ENCODE results near the gene SEPSECS. TPM values are rescaled to one million over a fixed set of nuclear protein-coding genes. Genes with fewer than 3 reads are reported as not detected.

SEPSECS gene
- total RNA-seq, 1 experiment from 2014 or later: 10.6 TPM

GRCh38 chr4:25103418-25103817, 56.8 kb downstream of the SEPSECS start:
- H3K9ac ChIP-seq (ENCODE audit: low read length): no peak overlapping the region
- no TSS peak for BruUV-seq (replicated peaks)
- ATAC-seq (no peak), DNase-seq (ENCODE audit: low read depth, low spot score) (no peak)
- no peak overlapping the region for H2AFZ ChIP-seq (ENCODE audit: low read depth, low read length, poor library complexity, severe bottlenecking)
- H3K27ac ChIP-seq (ENCODE audit: low read depth, low read length): no peak overlapping the region
- TF ChIP-seq, protein P1, sequence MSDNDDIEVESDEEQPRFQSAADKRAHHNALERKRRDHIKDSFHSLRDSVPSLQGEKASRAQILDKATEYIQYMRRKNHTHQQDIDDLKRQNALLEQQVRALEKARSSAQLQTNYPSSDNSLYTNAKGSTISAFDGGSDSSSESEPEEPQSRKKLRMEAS (IDR thresholded peaks at IDR 0.05): no peak
- TF ChIP-seq, protein P2, sequence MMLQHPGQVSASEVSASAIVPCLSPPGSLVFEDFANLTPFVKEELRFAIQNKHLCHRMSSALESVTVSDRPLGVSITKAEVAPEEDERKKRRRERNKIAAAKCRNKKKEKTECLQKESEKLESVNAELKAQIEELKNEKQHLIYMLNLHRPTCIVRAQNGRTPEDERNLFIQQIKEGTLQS (IDR thresholded peaks at IDR 0.05): no peak
- no peak for TF ChIP-seq POLR2A (IDR thresholded peaks at IDR 0.05; ENCODE audit: borderline replicate concordance, extremely low read depth, insufficient read depth, insufficient read length)
- TF ChIP-seq EZH2 (IDR thresholded peaks at IDR 0.05): no peak
- TF ChIP-seq ELF1 (IDR thresholded peaks at IDR 0.05; ENCODE audit: borderline replicate concordance, low read depth): no peak
- TF ChIP-seq, protein P3, sequence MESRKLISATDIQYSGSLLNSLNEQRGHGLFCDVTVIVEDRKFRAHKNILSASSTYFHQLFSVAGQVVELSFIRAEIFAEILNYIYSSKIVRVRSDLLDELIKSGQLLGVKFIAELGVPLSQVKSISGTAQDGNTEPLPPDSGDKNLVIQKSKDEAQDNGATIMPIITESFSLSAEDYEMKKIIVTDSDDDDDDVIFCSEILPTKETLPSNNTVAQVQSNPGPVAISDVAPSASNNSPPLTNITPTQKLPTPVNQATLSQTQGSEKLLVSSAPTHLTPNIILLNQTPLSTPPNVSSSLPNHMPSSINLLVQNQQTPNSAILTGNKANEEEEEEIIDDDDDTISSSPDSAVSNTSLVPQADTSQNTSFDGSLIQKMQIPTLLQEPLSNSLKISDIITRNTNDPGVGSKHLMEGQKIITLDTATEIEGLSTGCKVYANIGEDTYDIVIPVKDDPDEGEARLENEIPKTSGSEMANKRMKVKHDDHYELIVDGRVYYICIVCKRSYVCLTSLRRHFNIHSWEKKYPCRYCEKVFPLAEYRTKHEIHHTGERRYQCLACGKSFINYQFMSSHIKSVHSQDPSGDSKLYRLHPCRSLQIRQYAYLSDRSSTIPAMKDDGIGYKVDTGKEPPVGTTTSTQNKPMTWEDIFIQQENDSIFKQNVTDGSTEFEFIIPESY (IDR thresholded peaks at IDR 0.05; ENCODE audit: extremely low read depth, insufficient replicate concordance, low read length): no peak
- TF ChIP-seq SRF (IDR thresholded peaks at IDR 0.05; ENCODE audit: low read depth): no peak
- no peak for TF ChIP-seq EZH2phosphoT487 (IDR thresholded peaks at IDR 0.05; ENCODE audit: borderline replicate concordance)
- no peak for TF ChIP-seq CEBPB (IDR thresholded peaks at IDR 0.05; ENCODE audit: low read depth)
- TF ChIP-seq, protein P4, sequence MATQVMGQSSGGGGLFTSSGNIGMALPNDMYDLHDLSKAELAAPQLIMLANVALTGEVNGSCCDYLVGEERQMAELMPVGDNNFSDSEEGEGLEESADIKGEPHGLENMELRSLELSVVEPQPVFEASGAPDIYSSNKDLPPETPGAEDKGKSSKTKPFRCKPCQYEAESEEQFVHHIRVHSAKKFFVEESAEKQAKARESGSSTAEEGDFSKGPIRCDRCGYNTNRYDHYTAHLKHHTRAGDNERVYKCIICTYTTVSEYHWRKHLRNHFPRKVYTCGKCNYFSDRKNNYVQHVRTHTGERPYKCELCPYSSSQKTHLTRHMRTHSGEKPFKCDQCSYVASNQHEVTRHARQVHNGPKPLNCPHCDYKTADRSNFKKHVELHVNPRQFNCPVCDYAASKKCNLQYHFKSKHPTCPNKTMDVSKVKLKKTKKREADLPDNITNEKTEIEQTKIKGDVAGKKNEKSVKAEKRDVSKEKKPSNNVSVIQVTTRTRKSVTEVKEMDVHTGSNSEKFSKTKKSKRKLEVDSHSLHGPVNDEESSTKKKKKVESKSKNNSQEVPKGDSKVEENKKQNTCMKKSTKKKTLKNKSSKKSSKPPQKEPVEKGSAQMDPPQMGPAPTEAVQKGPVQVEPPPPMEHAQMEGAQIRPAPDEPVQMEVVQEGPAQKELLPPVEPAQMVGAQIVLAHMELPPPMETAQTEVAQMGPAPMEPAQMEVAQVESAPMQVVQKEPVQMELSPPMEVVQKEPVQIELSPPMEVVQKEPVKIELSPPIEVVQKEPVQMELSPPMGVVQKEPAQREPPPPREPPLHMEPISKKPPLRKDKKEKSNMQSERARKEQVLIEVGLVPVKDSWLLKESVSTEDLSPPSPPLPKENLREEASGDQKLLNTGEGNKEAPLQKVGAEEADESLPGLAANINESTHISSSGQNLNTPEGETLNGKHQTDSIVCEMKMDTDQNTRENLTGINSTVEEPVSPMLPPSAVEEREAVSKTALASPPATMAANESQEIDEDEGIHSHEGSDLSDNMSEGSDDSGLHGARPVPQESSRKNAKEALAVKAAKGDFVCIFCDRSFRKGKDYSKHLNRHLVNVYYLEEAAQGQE (IDR thresholded peaks at IDR 0.05; ENCODE audit: low read depth): no peak
- no peak for TF ChIP-seq FOSL1 (IDR thresholded peaks at IDR 0.05; ENCODE audit: low read depth)
- TF ChIP-seq TCF7L2 (IDR thresholded peaks at IDR 0.05; ENCODE audit: borderline replicate concordance, extremely low read depth, insufficient read depth, insufficient read length): no peak
- TF ChIP-seq ZNF274 (IDR thresholded peaks at IDR 0.05; ENCODE audit: low read depth, low read length): no peak
- no peak for TF ChIP-seq ZFX (IDR thresholded peaks at IDR 0.05)
- no peak for TF ChIP-seq EGR1 (IDR thresholded peaks at IDR 0.05; ENCODE audit: low read depth)
- TF ChIP-seq POLR2AphosphoS5 (IDR thresholded peaks at IDR 0.05; ENCODE audit: low read depth, low read length): no peak
- TF ChIP-seq CBX3 (IDR thresholded peaks at IDR 0.05; ENCODE audit: low read depth): no peak
- TF ChIP-seq, protein P5, sequence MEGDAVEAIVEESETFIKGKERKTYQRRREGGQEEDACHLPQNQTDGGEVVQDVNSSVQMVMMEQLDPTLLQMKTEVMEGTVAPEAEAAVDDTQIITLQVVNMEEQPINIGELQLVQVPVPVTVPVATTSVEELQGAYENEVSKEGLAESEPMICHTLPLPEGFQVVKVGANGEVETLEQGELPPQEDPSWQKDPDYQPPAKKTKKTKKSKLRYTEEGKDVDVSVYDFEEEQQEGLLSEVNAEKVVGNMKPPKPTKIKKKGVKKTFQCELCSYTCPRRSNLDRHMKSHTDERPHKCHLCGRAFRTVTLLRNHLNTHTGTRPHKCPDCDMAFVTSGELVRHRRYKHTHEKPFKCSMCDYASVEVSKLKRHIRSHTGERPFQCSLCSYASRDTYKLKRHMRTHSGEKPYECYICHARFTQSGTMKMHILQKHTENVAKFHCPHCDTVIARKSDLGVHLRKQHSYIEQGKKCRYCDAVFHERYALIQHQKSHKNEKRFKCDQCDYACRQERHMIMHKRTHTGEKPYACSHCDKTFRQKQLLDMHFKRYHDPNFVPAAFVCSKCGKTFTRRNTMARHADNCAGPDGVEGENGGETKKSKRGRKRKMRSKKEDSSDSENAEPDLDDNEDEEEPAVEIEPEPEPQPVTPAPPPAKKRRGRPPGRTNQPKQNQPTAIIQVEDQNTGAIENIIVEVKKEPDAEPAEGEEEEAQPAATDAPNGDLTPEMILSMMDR (IDR thresholded peaks at IDR 0.05 in 2 of 3, conservative IDR thresholded peaks at IDR 0.05 in 1 of 3; ENCODE audit: borderline replicate concordance in 1 of 3, insufficient read depth in 1 of 3, low read depth in 2 of 3, low read length in 2 of 3): no peak
- TF ChIP-seq SIN3A (IDR thresholded peaks at IDR 0.05; ENCODE audit: low read depth): no peak
- H3K4me2 ChIP-seq (ENCODE audit: low read length): no peak overlapping the region
- H4K20me1 ChIP-seq (ENCODE audit: insufficient read depth): no peaks in the 10 kb centered on the region
- intact Hi-C loops (cut with micrococcal nuclease): no loop called here
- CTCF ChIA-PET: no interaction called here
- POLR2A ChIA-PET: no interaction called here
- no peaks in the 10 kb centered on the region for H3K4me1 ChIP-seq (ENCODE audit: control insufficient read depth in 1 of 2, insufficient read depth in 2 of 2, low read length in 2 of 2)
- no peaks in the 10 kb centered on the region for H3K27me3 ChIP-seq (ENCODE audit: insufficient read depth, low read length)
- no peaks in the 10 kb centered on the region for H3K9me2 ChIP-seq (ENCODE audit: insufficient read depth)
- no peaks in the 10 kb centered on the region for H3K79me2 ChIP-seq (ENCODE audit: insufficient read depth, low read length)
- RAD21 ChIA-PET (ENCODE audit: low non-redundant PET in 1 of 2, low total read pairs in 2 of 2, uncharacterized antibody in 2 of 2, unreplicated experiment in 2 of 2): no interaction called here
- H3K9me3 ChIP-seq (ENCODE audit: control insufficient read depth in 1 of 2, insufficient read depth in 1 of 2, low read depth in 1 of 2, low read length in 2 of 2): no peaks in the 10 kb centered on the region
- no peaks in the 10 kb centered on the region for H3K36me3 ChIP-seq (ENCODE audit: control insufficient read depth in 1 of 2, insufficient read depth in 2 of 2, low read length in 2 of 2)
- no peak overlapping the region for H3K4me3 ChIP-seq (replicated peaks in 1 of 2; ENCODE audit: low read depth in 1 of 2, low read length in 2 of 2)

All from HCT116 (cell line).